NCI-H1417 treated with DMSO at 0.1 percent for 48 hours (cell line): ENCODE measurements around the gene CPT1A.

ENCODE experiments used
- DNase-seq: peaks from one replicate; lab custom pipeline; 2025; lab: John Stamatoyannopoulos, UW

CPT1A gene

GRCh38 chr11:68707527-68707926, 134.2 kb downstream of the CPT1A start:
- no peak for DNase-seq

GRCh38 chr11:68704887-68705286, 136.8 kb downstream of the CPT1A start:
- no peak for DNase-seq
